Nephron (organoid): ENCODE measurements around the gene REN.

ENCODE experiments used
- H3K27ac Mint-ChIP-seq, 3 experiments: 2 replicates each; pipeline ENCODE4 v1.8.0; 2020; ENCODE audit warnings: mixed read lengths in 3 of 3, mild to moderate bottlenecking in 2 of 3, moderate library complexity in 1 of 3
- H3K27me3 Mint-ChIP-seq: 2 replicates; pipeline ENCODE4 v1.8.0; 2021; ENCODE audit warnings: low read depth, mild to moderate bottlenecking, moderate library complexity, mixed read lengths
- H3K36me3 Mint-ChIP-seq: 2 replicates; pipeline ENCODE4 v1.8.0; 2020; ENCODE audit warnings: low read depth, mixed read lengths
- H3K4me1 Mint-ChIP-seq: 2 replicates; pipeline ENCODE4 v1.8.0; 2020; ENCODE audit warnings: mixed read lengths
- H3K4me3 Mint-ChIP-seq, 3 experiments: 2 replicates each; pipeline ENCODE4 v1.8.0; 2020; ENCODE audit warnings: mild to moderate bottlenecking in 3 of 3, mixed read lengths in 3 of 3, moderate library complexity in 2 of 3
- H3K9me3 Mint-ChIP-seq: 2 replicates; pipeline ENCODE4 v1.8.0; 2020; ENCODE audit warnings: mixed read lengths
- CTCF ChIP-seq, 3 experiments: fragments of 200-600 bp; sonication (generic); IDR thresholded peaks; one replicate each; pipeline ENCODE4 v1.5.0; 2021; ENCODE audit warnings: antibody characterized with exemption in 3 of 3; ENCODE audit not compliant: unreplicated experiment in 3 of 3

Gene REN

DNA sequence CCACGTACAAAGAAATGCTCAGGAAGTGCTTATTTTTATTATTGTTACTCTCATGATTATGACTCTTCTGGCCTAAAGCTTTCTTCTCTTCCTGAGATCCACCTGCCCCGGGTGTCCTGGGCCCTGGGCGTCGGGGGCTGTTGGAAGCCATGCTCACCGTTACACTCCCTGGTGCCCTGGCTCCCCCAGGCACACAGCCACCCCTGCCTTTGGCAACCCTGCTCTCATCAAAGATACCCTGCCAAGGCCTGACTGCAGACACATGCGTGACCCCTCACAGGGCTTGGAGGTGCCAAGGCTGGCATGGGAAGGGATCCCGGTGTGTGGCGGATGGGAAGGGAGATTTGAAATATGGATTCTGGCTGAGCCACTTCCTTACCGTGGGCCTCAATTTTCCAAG lies 33.4 kb upstream of the REN start:
- Mint-ChIP-seq H3K27ac (no peak overlapping the region), H3K4me1 (peaks cover 15% of the 10 kb centered on the region), H3K27me3 (peaks cover 28% of the 10 kb centered on the region), H3K36me3 (no peaks in the 10 kb centered on the region), H3K9me3 (no peaks in the 10 kb centered on the region), H3K4me3 (no peak overlapping the region)
- TF ChIP-seq CTCF (IDR thresholded peaks at IDR 0.05; ENCODE audit: unreplicated experiment in 3 of 3) = no peak

GRCh38 chr1:204198348-204199340 lies 32.5 kb upstream of the REN start:
- Mint-ChIP-seq H3K4me1 (peaks cover 15% of the 10 kb centered on the region), H3K36me3 (no peaks in the 10 kb centered on the region), H3K27ac (peak overlapping the region in 2 of 3 experiments; percentile 13 to 18), H3K4me3 (no peak overlapping the region), H3K9me3 (no peaks in the 10 kb centered on the region), H3K27me3 (peaks cover 28% of the 10 kb centered on the region)
- TF ChIP-seq CTCF (IDR thresholded peaks at IDR 0.05; ENCODE audit: unreplicated experiment in 3 of 3) = no peak

GRCh38 chr1:204197068-204197467 lies 30.9 kb upstream of the REN start:
- peaks cover 15% of the 10 kb centered on the region for H3K4me1 Mint-ChIP-seq
- no peaks in the 10 kb centered on the region for H3K36me3 Mint-ChIP-seq
- H3K4me3 Mint-ChIP-seq = no peak overlapping the region
- H3K27ac Mint-ChIP-seq = no peak overlapping the region
- H3K9me3 Mint-ChIP-seq = no peaks in the 10 kb centered on the region
- H3K27me3 Mint-ChIP-seq = peaks cover 34% of the 10 kb centered on the region
- TF ChIP-seq CTCF (IDR thresholded peaks at IDR 0.05; ENCODE audit: unreplicated experiment in 3 of 3) = no peak

DNA sequence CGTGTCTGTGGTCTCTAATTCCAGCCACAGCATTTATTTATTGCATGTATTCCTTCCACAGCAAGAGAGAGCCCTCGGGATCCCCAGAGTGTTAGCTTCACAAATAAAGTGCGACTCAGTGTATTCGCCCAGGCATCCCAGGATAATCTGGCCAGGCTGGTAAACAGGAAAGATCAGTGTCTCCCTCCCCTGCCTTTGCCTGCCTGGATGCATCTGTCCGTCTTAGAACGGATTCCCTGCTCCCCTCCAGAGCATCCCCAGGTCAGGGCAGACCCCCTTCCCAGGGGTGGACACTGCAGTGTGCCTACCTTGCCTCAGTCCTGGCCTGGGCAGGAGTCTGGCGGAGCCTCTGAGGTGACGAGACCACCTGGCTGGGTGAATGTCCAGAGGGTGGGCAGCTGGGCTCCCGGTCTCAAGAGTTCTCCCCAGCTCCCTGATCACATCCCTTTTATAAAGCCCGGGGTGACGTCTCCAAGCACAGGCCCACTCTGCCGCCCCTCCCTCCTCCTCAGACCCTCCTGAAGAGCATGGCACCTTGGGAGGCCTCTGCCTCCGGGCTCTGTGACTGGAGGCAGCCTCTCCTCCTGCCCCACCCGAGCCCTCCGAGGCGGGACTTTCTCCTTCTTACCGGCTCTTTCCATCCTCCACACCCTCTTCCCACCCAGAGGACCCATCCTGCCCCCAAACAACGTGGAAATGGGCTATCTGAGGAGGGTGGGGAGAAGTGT lies 30.1 kb upstream of the REN start, which contains the start of gene KISS1:
Gene KISS1 (minus strand): TSS at position 424 of the 728 bp plus-strand sequence. CDS start 3,615 bp downstream, outside the sequence.
- H3K4me3 Mint-ChIP-seq = no peak within 1 kb of the TSS
- no peak for TF ChIP-seq CTCF (IDR thresholded peaks at IDR 0.05; ENCODE audit: unreplicated experiment in 3 of 3)
- no peak within 1 kb of the TSS for H3K27ac Mint-ChIP-seq
- no peaks in the 10 kb centered on the region for H3K9me3 Mint-ChIP-seq
- H3K27me3 Mint-ChIP-seq = peaks cover 32% of the 10 kb centered on the region
- H3K4me1 Mint-ChIP-seq = peaks cover 19% of the 10 kb centered on the region
- no peaks in the 10 kb centered on the region for H3K36me3 Mint-ChIP-seq

- Mint-ChIP-seq H3K27ac (no peak overlapping the region), H3K27me3 (peaks cover 37% of the 10 kb centered on the region), H3K9me3 (no peaks in the 10 kb centered on the region), H3K4me3 (no peak overlapping the region), H3K4me1 (peaks cover 31% of the 10 kb centered on the region), H3K36me3 (no peaks in the 10 kb centered on the region)
- TF ChIP-seq CTCF (IDR thresholded peaks at IDR 0.05; ENCODE audit: unreplicated experiment in 3 of 3) = no peak
Measured at GRCh38 chr1:204194771-204195170, 28.6 kb upstream of the REN start.
